K562 (cell line): ENCODE data around the gene IFFO2. TPM values are rescaled to one million over a fixed set of nuclear protein-coding genes. Genes with fewer than 3 reads are reported as not detected.

Experiments used
- ATAC-seq: fragments of 200-7000 bp; cut with Tn5 transposase; 3 replicates; pipeline ENCODE4 v1.9.1; 2020; ENCODE audit warnings: moderate library complexity
- BruUV-seq: library from RNA; stranded (reverse); fragments of 400-500 nt; replicated peaks from 2 replicates; lab custom pipeline; 2021; lab: Mats Ljungman, UMichigan
- CTCF ChIA-PET: fragments of 300-600 bp; formaldehyde crosslinking; extraction: SDS; loops from one replicate; lab custom pipeline; 2021; ENCODE audit warnings: low intra/inter-chr PET ratio; lab: Yijun Ruan, JAX
- POLR2A ChIA-PET: fragments of 300-600, 350-650 bp; sonication (Branson Sonifier 250); formaldehyde crosslinking; extraction: SDS; loops from one replicate; lab custom pipeline; 2021; ENCODE audit warnings: antibody characterized with exemption, inconsistent platforms; lab: Yijun Ruan, JAX
- DNase-seq, 4 experiments: peaks; one replicate each; pipeline versions ENCODE4 v3.0.0 to v3.0.0-alpha.2; 2011 to 2018; ENCODE audit warnings: low spot score in 3 of 4, mixed read lengths in 3 of 4; ENCODE audit errors: extremely low read depth in 1 of 4
- FAIRE-seq: peaks from 2 replicates; lab custom pipeline; 2011; peaks lifted over from hg19 to GRCh38; lab: Jason Lieb, UNC
- H2AFZ ChIP-seq: 2 replicates; pipeline ENCODE4 v1.6.0; 2011; ENCODE audit warnings: low read depth, low read length, control low read depth, inconsistent platforms
- H3K27ac ChIP-seq: fragments of 200-600 bp; 3 replicates; pipeline ENCODE4 v1.8.0; 2011; ENCODE audit warnings: low read depth, mild to moderate bottlenecking, control low read depth, inconsistent platforms, low read length, moderate library complexity, mixed read lengths; ENCODE audit errors: extremely low read depth
- H3K27me3 ChIP-seq, 2 experiments: fragments of 300-600 bp in 1 of 2; 2 replicates in 1 of 2; 3 replicates in 1 of 2; pipeline versions ENCODE4 v1.6.0 to v1.8.0; 2011; ENCODE audit warnings: inconsistent platforms in 2 of 2, low read length in 2 of 2, mild to moderate bottlenecking in 1 of 2, mixed read lengths in 1 of 2, moderate library complexity in 1 of 2; ENCODE audit not compliant: control insufficient read depth in 2 of 2, insufficient read depth in 2 of 2
- H3K36me3 ChIP-seq: fragments of 300-600 bp; 3 replicates; pipeline ENCODE4 v1.8.0; 2011; ENCODE audit warnings: mild to moderate bottlenecking, low read length, inconsistent platforms; ENCODE audit not compliant: control insufficient read depth, insufficient read depth
- H3K4me1 ChIP-seq, 2 experiments: fragments of 200-600 bp in 1 of 2; replicated peaks in 1 of 2; 2 replicates in 1 of 2; 3 replicates in 1 of 2; pipeline versions ENCODE4 v1.5.1 to v1.8.0; 2011; ENCODE audit warnings: inconsistent platforms in 2 of 2, low read length in 2 of 2, mild to moderate bottlenecking in 1 of 2, mixed read lengths in 1 of 2, moderate library complexity in 1 of 2; ENCODE audit not compliant: control insufficient read depth in 2 of 2, insufficient read depth in 2 of 2
- H3K4me2 ChIP-seq: 2 replicates; pipeline ENCODE4 v1.6.1; 2011; ENCODE audit warnings: low read length, control low read depth, inconsistent platforms, mixed read lengths; ENCODE audit not compliant: insufficient read depth
- H3K4me3 ChIP-seq: fragments of 200-600 bp; sonication (generic), shearing (Covaris generic); 2 replicates; pipeline ENCODE4 v1.5.1; 2016; ENCODE audit warnings: control low read depth, inconsistent platforms
- H3K79me2 ChIP-seq: fragments of 200-600 bp; 3 replicates; pipeline ENCODE4 v1.8.0; 2011; ENCODE audit warnings: low read length, inconsistent platforms; ENCODE audit not compliant: control insufficient read depth, insufficient read depth
- H3K9ac ChIP-seq, 2 experiments: 2 replicates each; pipeline versions ENCODE4 v1.6.0 to v1.6.1; 2011; ENCODE audit warnings: low read depth in 2 of 2, low read length in 2 of 2, control low read depth in 1 of 2, inconsistent platforms in 1 of 2, mild to moderate bottlenecking in 1 of 2, mixed read lengths in 1 of 2; ENCODE audit not compliant: insufficient read depth in 1 of 2
- H3K9me1 ChIP-seq: one replicate; pipeline ENCODE4 v1.6.0; 2011; ENCODE audit warnings: inconsistent platforms, mild to moderate bottlenecking, low read length, moderate library complexity; ENCODE audit not compliant: control insufficient read depth, insufficient read depth
- H3K9me3 ChIP-seq: replicated peaks from 2 replicates; pipeline ENCODE4 v1.5.1; 2011; ENCODE audit warnings: low read depth, low read length, inconsistent platforms; ENCODE audit not compliant: control insufficient read depth, insufficient read depth
- H4K20me1 ChIP-seq: replicated peaks from 2 replicates; pipeline ENCODE4 v1.6.1; 2011; ENCODE audit warnings: low read length, inconsistent platforms, mixed read lengths; ENCODE audit not compliant: control insufficient read depth, insufficient read depth
- ETV1 ChIP-seq: fragments of 450-650 bp; conservative IDR thresholded peaks from 2 replicates; pipeline ENCODE4 v1.6.1; 2016; ENCODE audit warnings: missing genetic modification characterization, control low read depth, low read depth, missing compliant biosample characterization
- HDAC1 ChIP-seq, 2 experiments: fragments of 450-650 bp; IDR thresholded peaks; 2 replicates each; pipeline ENCODE4 v1.6.1; 2016 to 2017; ENCODE audit warnings: inconsistent platforms in 1 of 2, mild to moderate bottlenecking in 1 of 2, moderate library complexity in 1 of 2
- MXI1 ChIP-seq: IDR thresholded peaks from 2 replicates; pipeline ENCODE4 v1.6.1; 2011; ENCODE audit warnings: low read depth, mild to moderate bottlenecking, improper control_type of control experiment, low read length
- ZNF224 ChIP-seq: sonication (generic); formaldehyde crosslinking; IDR thresholded peaks from 2 replicates; pipeline ENCODE4 v1.8.0; 2022; ENCODE audit warnings: mild to moderate bottlenecking, missing genetic modification reagents
- WGBS: fragments of 100-300 bp; shearing (Covaris generic); methylation state at CpG from one replicate; pipeline ENCODE4 v1.1.6; 2016; ENCODE audit warnings: low coverage, mixed read lengths; ENCODE audit not compliant: insufficient coverage; ENCODE audit errors: missing lambda C conversion rate; 5-methylcytosine and 5-hydroxymethylcytosine counted together
- in situ Hi-C: fragments of 300-500 bp; cut with MboI; formaldehyde crosslinking; loops from 4 replicates; pipeline ENCODE4 v1.15.0; 2018; ENCODE audit warnings: inconsistent platforms, mixed read lengths
- intact Hi-C: fragments of 100-400 bp; cut with micrococcal nuclease; formaldehyde crosslinking; loops from 2 replicates; pipeline ENCODE4 v1.14.2; 2022
- polyA plus RNA-seq, 8 experiments: library from polyadenylated mRNA; depleted of rRNA in 4 of 8; stranded (reverse) in 5 of 8; unstranded in 3 of 8; fragments of >200 nt; fragmentation: Nextera tagmentation in 2 of 8; fragmentation: Illumina TruSeq in 1 of 8; extraction: Ambion mirVana in 2 of 8; extraction: Trizol in 1 of 8; gene quantifications; 2 replicates each; pipeline versions ENCODE4 v1.2.1 to v1.2.3, GENCODE V29; 2011 to 2014; ENCODE audit warnings: inconsistent platforms in 1 of 8, missing spikeins in 1 of 8
- total RNA-seq, 7 experiments: library from RNA; depleted of rRNA in 6 of 7; stranded (reverse); fragments of >200 nt in 6 of 7; fragmentation: Illumina TruSeq in 2 of 7; extraction: Trizol in 2 of 7; gene quantifications; 2 replicates each; pipeline versions ENCODE4 v1.2.1 to v1.2.3, GENCODE V29; 2011 to 2021; ENCODE audit warnings: low replicate concordance in 1 of 7

IFFO2 gene
- total and polyA plus RNA-seq, 9 of the 15 experiments (the other 6 are each of a cell fraction or from before 2014, with no cell fraction given), result 0.15 to 1.0 (median 0.44) TPM; not detected in 2

DNA sequence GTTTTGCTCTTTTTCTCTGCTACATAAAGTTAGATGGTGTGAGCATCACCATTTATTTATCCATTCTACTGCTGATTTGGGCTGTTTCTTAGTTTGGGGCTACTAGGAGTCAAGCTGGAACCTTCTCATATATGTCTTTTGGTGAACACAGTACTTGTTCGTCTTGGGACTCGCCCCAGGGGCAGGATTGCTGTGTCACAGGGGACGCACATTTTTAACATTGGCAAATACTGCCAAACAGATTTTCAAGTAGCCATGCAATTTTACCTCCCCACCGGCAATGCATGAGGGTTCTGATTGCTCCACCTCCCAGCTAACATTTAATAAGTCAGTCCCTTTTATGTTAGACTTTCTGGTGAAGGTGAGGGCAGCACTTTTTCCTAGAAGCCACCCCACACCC, 7.5 kb upstream of the IFFO2 start:
- Histone ChIP-seq H4K20me1 (peaks cover 14% of the 10 kb centered on the region), H3K36me3 (no peaks in the 10 kb centered on the region), H3K4me1 (no peaks in the 10 kb centered on the region), H3K4me2 (no peak overlapping the region), H3K9ac (no peak overlapping the region), H3K79me2 (no peaks in the 10 kb centered on the region), H3K4me3 (no peak overlapping the region), H3K9me1 (no peaks in the 10 kb centered on the region), H3K9me3 (no peaks in the 10 kb centered on the region), H2AFZ (no peak overlapping the region), H3K27me3 (peaks cover 61 to 65% of the 10 kb centered on the region in 2 experiments), H3K27ac (no peak overlapping the region)
- DNase-seq, result no peak
- intact Hi-C loops, result no loop called here
- ChIA-PET CTCF (interaction anchor here (0.6 kb wide), 1 partner anchor 123 kb away, joined by 3 read pairs; no protein-coding TSS in a partner anchor), POLR2A (interaction anchor here (0.8 to 1.3 kb wide), 2 partner anchors 52 to 129 kb away, joined by 3 read pairs; no protein-coding TSS in a partner anchor)
- 2% methylated on average over 4 of the region's 4 CpGs for WGBS
- no peak for ATAC-seq
- TF ChIP-seq ZNF224 (CRISPR knock-in tag), result no peak
- no peak for FAIRE-seq
- in situ Hi-C loops, result no loop called here
- no TSS peak for BruUV-seq

DNA sequence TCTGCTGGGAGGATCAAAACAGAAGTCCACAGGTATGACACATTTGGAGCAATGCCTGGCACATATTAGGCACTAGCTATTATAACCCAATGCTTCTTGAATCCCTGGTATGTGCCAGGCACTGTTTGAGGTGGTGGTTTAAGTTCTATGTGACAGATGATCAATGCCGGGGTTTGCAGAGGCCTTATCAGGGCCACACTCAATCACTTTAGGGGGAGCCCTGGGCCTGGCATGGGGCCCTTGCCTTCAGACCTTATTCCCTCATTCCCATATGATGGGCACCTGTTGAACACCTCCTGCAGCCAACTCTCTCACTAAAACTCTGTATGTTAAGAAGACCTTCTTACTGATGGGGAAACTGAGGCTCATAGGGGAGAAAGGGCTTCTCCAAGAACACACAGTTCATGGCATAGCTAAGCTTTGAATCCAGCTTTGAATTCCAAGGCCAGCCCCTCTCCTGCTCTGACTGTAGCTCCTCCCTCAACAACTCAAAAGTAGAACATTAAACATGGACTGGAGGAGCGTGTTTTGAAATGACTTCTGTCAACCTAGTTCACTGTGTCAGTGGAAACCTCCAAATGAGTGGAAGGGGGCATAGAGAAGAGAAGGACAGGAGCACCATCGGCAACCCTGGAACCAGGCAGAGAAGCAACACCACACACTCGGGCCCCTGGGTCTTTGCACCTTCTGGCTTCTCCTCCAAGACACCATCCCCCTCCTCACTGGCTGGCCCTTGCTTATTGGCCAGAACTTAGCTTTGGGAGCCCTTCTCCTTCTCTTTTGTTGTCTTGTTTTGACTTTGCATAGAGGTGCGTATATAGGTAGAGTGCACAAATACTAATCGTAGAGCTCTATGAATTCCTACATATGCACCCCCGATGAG, 6.6 kb upstream of the IFFO2 start:
- H3K4me2 ChIP-seq, result no peak overlapping the region
- no peaks in the 10 kb centered on the region for H3K9me1 ChIP-seq
- H3K36me3 ChIP-seq, result no peaks in the 10 kb centered on the region
- WGBS, result 15% methylated on average over 7 of the region's 7 CpGs
- TF ChIP-seq MXI1 (no peak), ETV1 (tag) (no peak), HDAC1 (IDR thresholded peaks at IDR 0.05) (no peak)
- no peaks in the 10 kb centered on the region for H3K4me1 ChIP-seq
- H2AFZ ChIP-seq, result no peak overlapping the region
- in situ Hi-C loops, result no loop called here
- intact Hi-C loops, result no loop called here
- no peak overlapping the region for H3K27ac ChIP-seq
- peak; percentile 35 for FAIRE-seq
- CTCF ChIA-PET, result interaction anchor here (0.6 kb wide), 1 partner anchor 124 kb away, joined by 3 read pairs; no protein-coding TSS in a partner anchor
- peaks cover 15% of the 10 kb centered on the region for H4K20me1 ChIP-seq
- no peak overlapping the region for H3K4me3 ChIP-seq
- no peak overlapping the region for H3K9ac ChIP-seq
- POLR2A ChIA-PET, result interaction anchor here (0.8 to 1.0 kb wide), 3 partner anchors 9 to 128 kb away, joined by 3 read pairs; no protein-coding TSS in a partner anchor
- no TSS peak for BruUV-seq
- DNase-seq, result no peak
- no peaks in the 10 kb centered on the region for H3K9me3 ChIP-seq
- ATAC-seq, result no peak; the same call in 2 of the 3 replicates
- H3K27me3 ChIP-seq, result peaks cover 58 to 66% of the 10 kb centered on the region in 2 experiments
- no peaks in the 10 kb centered on the region for H3K79me2 ChIP-seq
